ENCODE data around the gene NDUFS6. TPM values are rescaled to one million over a fixed set of nuclear protein-coding genes. Genes with fewer than 3 reads are reported as not detected.

Gene NDUFS6
- total and polyA plus RNA-seq, 2 of the 8 experiments (the other 6 are each of a cell fraction or from before 2014, with no cell fraction given), result 72.7 to 191 TPM

GRCh38 chr5:1760231-1760630, 41.0 kb upstream of the NDUFS6 start:
- no peak overlapping the region for H3K4me3 ChIP-seq (ENCODE audit: extremely low read depth in 1 of 4, insufficient read depth in 2 of 4, low read depth in 3 of 4, low read length in 4 of 4)
- no peaks in the 10 kb centered on the region for H3K79me1 ChIP-seq (ENCODE audit: low read depth, low read length)
- FAIRE-seq (no peak), DNase-seq (ENCODE audit: low read depth in 1 of 2, low spot score in 2 of 2) (no peak)
- no peak overlapping the region for H4K5ac ChIP-seq (ENCODE audit: insufficient read length, low read depth, low read length)
- no peak overlapping the region for H3K4me2 ChIP-seq (ENCODE audit: insufficient read depth in 1 of 2, low read depth in 2 of 2, low read length in 2 of 2)
- H2BK120ac ChIP-seq (replicated peaks; ENCODE audit: low read depth, low read length), result no peak overlapping the region
- no peaks in the 10 kb centered on the region for H4K20me1 ChIP-seq (replicated peaks in 1 of 2; ENCODE audit: control insufficient read depth in 1 of 2, insufficient read depth in 2 of 2, low read length in 2 of 2)
- H3K79me2 ChIP-seq (ENCODE audit: control insufficient read depth in 1 of 2, insufficient read depth in 2 of 2, low read length in 2 of 2), result no peaks in the 10 kb centered on the region
- H2BK5ac ChIP-seq (ENCODE audit: low read depth, low read length), result no peak overlapping the region
- POLR2A ChIA-PET (ENCODE audit: partially characterized antibody), result no interaction called here
- H2AFZ ChIP-seq (ENCODE audit: low read length), result no peak overlapping the region
- no peak overlapping the region for H2AK5ac ChIP-seq (ENCODE audit: low read depth, low read length)
- peaks cover 0 to 11% (median 0%) of the 10 kb centered on the region in 4 experiments; a peak in 5 of 7 replicates for H3K4me1 ChIP-seq (replicated peaks in 1 of 4; ENCODE audit: control insufficient read depth in 3 of 4, insufficient read depth in 4 of 4, low read length in 3 of 4)
- H4K8ac ChIP-seq (ENCODE audit: extremely low read depth, insufficient read depth, low read length), result no peak overlapping the region
- no peak overlapping the region for H2BK12ac ChIP-seq (ENCODE audit: low read depth, low read length)
- no peak overlapping the region for H2BK20ac ChIP-seq (ENCODE audit: low read length)
- WGBS, 2 experiments (ENCODE audit: extremely low coverage in 1 of 2, insufficient coverage in 1 of 2, insufficient read length in 1 of 2, insufficient replicate concordance in 2 of 2, low coverage in 1 of 2, low lambda C conversion rate in 2 of 2, missing lambda C conversion rate in 1 of 2), result 97% methylated on average over 4 of the region's 4 CpGs; no CpG with 5 or more reads in 1 of the 2 experiments
- no peak overlapping the region for H3K23ac ChIP-seq (ENCODE audit: insufficient read length)
- no peaks in the 10 kb centered on the region for H3K23me2 ChIP-seq (ENCODE audit: low read depth, low read length)
- H3K27ac ChIP-seq (ENCODE audit: low read depth, low read length), result no peak overlapping the region
- no peak overlapping the region for H3K14ac ChIP-seq (ENCODE audit: insufficient read length)
- H3K18ac ChIP-seq (ENCODE audit: extremely low read depth, low read length), result no peak overlapping the region
- CTCF ChIA-PET (ENCODE audit: partially characterized antibody), result interaction anchor here (2.7 kb wide), 1 partner anchor 23 kb away, joined by 11 read pairs; no protein-coding TSS in a partner anchor
- H3K9me3 ChIP-seq (ENCODE audit: insufficient read depth in 2 of 2, low read depth in 1 of 2, low read length in 1 of 2), result peaks cover 0 to 3% of the 10 kb centered on the region in 2 experiments; a peak in 1 of 4 replicates
- no peak overlapping the region for H4K91ac ChIP-seq (replicated peaks; ENCODE audit: insufficient read length, low read length)
- no peak overlapping the region for H3K4ac ChIP-seq (replicated peaks; ENCODE audit: insufficient read length, low read depth, low read length)
- H3K36me3 ChIP-seq (ENCODE audit: control insufficient read depth in 2 of 4, insufficient read depth in 4 of 4, low read length in 3 of 4), result no peaks in the 10 kb centered on the region
- no peak overlapping the region for H3K56ac ChIP-seq (replicated peaks; ENCODE audit: insufficient read length, low read depth, low read length)
- H3K27me3 ChIP-seq (replicated peaks in 1 of 4; ENCODE audit: control insufficient read depth in 3 of 4, extremely low read depth in 1 of 4, insufficient read depth in 3 of 4, low read length in 3 of 4), result no peaks in the 10 kb centered on the region; a peak in 1 of 7 replicates
- no peak overlapping the region for H2BK15ac ChIP-seq (ENCODE audit: low read length)
- H3K9ac ChIP-seq (replicated peaks in 1 of 4; ENCODE audit: extremely low read depth in 1 of 4, low read depth in 3 of 4, low read length in 3 of 4), result no peak overlapping the region
- TF ChIP-seq PHF8 (conservative IDR thresholded peaks at IDR 0.05; ENCODE audit: low read depth, low read length) (no peak), FOSL1 (IDR thresholded peaks at IDR 0.05; ENCODE audit: insufficient read depth, low read depth, low read length) (no peak), CBX5 (IDR thresholded peaks at IDR 0.05; ENCODE audit: low read depth, low read length) (no peak), RNF2 (IDR thresholded peaks at IDR 0.05; ENCODE audit: borderline replicate concordance, low read depth, low read length, missing control alignments, poor library complexity, severe bottlenecking) (no peak), HDAC6 (IDR thresholded peaks at IDR 0.05; ENCODE audit: low read depth, low read length) (no peak), MAX (IDR thresholded peaks at IDR 0.05) (no peak), SRF (IDR thresholded peaks at IDR 0.05; ENCODE audit: low read depth, low read length) (no peak), RXRA (IDR thresholded peaks at IDR 0.05; ENCODE audit: insufficient read depth, low read depth, low read length) (no peak), E2F6 (IDR thresholded peaks at IDR 0.05) (no peak), POLR2AphosphoS5 (IDR thresholded peaks at IDR 0.05; ENCODE audit: low read depth, low read length) (no peak), CBX8 (IDR thresholded peaks at IDR 0.05; ENCODE audit: borderline replicate concordance, low read depth, low read length) (no peak), SAP30 (IDR thresholded peaks at IDR 0.05; ENCODE audit: insufficient read depth, insufficient replicate concordance, low read length) (no peak), BRCA1 (IDR thresholded peaks at IDR 0.05; ENCODE audit: low read depth, low read length) (no peak)
